CD4-positive, alpha-beta T cell treated with Interleukin-6 at 100 ng/mL for 8 hours (primary cell): ENCODE data around the gene NARS2.

Experiments
- DNase-seq: peaks from one replicate; pipeline ENCODE4 v3.0.0-alpha.2; 2020; ENCODE audit warnings: mixed read lengths, low spot score

The NARS2 gene

GRCh38 chr11:78408619-78409018, 166.0 kb downstream of the NARS2 start:
- DNase-seq, result no peak

- DNase-seq, result no peak
Observed at GRCh38 chr11:78406568-78407196, 168.0 kb downstream of the NARS2 start.

DNA sequence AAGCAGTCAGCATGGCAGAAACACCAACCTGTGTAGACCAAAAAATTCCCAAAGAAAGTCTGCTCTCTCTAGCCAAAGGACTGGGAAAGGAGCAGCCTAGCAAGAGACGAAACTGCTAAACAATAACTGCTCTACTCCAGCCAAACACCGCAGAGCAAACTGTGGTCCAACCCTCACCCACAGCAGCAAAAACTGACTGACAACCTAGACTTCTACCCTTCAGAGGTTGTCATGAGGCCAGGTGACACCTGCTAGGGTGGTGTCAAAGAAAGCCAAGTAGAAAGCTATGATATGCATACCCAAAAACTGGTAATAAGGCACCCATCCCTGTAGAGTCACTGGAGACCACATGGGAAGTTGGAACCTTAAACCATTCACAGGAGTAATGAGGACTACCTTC, 168.9 kb downstream of the NARS2 start:
- no peak for DNase-seq

GRCh38 chr11:78403781-78404180, 170.9 kb downstream of the NARS2 start:
- DNase-seq, result no peak

DNA sequence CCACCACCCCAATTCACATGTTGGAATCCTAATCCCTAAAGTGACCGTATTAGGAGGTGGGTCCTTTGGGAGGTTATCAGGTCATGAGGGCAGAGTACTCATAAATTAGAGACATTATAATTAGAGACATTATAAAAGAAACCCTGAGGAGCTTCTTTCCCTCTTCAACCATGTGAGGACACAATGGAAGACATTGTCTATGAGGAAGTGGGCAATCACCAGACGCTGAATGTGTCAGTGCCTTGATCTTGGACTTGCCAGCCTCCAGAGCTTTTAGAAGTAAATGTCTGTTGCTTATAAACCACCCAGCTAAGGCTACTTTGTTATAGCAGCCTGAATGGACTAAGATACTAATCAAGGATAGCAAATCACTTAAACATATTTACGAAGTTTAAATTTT, 171.8 kb downstream of the NARS2 start:
- no peak for DNase-seq

DNA sequence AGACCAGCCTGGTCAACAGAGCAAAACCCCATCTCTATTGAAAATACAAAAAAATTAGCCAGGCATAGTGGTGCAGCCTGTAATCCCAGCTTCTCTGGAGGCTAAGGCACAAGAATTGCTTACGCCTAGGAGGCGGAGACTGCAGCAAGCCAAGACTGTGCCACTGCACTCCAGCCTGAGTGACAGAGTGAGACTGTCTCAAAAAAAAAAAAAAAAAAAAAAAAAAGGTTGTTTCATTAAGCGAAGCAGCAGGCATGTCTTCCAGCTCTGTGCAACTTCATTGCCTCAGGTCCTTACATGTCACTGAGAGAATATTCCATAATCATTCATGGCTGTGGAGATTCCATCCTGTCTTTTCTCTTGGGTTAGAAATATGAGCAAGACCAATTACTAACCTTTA, 174.0 kb downstream of the NARS2 start:
- DNase-seq, result no peak

GRCh38 chr11:78400116-78400515, 174.5 kb downstream of the NARS2 start:
- DNase-seq, result no peak

DNA sequence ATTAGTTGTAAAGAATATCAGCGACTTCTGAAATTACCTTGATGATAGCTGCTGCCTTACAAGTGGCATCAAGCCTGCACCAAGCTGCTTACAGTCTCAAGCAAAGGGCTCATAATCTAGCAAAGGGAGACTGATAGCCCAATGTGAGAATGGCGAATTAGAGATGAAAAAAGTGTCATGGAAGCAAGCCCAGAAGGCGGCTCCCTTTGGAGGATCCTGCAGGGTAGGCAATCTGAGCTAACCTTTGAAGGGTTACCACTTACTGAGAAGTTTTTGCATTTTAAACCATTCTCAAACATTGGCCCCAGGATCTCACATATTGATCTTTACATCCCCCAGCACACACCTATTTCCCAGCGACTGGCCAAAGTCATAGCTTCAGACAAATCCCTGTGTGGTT, 175.5 kb downstream of the NARS2 start:
- no peak for DNase-seq

- DNase-seq, result no peak
Observed at GRCh38 chr11:78398715-78399114, 175.9 kb downstream of the NARS2 start.

- DNase-seq, result no peak
Observed at GRCh38 chr11:78397398-78397797, 177.3 kb downstream of the NARS2 start.

DNA sequence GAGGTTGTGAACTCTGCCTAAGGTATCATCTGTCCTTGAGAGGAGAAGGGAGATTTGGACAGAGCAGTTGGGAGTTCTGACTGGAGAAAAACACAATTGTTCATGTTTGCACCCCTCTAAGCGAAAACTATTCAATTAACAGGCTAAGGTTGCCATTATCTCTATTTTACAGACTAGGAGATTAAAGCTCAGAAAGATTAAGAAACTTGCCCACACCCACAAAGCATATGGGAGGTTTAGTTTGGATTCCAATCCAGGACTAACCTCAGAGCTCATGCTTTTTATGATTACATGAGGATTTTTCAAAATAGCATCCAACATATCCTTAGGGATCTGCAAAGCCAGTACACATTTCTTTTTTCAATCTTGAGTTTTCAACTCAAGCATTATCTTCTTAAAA, 179.1 kb downstream of the NARS2 start:
- DNase-seq, result no peak

- no peak for DNase-seq
Observed at GRCh38 chr11:78392854-78393253, 181.8 kb downstream of the NARS2 start.

DNA sequence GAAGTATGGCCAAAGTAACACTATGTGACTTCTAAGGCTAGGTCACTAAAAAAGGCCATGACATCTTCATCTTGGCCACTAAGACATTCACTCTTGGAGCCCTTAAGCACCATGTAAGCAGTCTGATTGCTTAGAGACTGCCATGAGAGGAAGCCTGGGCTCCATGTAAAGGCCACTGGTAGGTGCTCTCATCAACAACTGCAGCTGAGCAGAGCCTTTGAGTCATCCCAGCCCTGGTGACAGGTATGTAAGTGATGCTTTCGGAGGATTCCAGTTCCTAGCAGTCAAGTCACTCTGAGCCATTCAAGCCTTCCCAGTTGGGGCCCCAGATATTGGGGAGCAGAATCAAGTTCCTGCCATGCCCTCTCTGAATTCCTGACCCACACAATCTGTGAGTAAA, 183.2 kb downstream of the NARS2 start:
- no peak for DNase-seq

DNA sequence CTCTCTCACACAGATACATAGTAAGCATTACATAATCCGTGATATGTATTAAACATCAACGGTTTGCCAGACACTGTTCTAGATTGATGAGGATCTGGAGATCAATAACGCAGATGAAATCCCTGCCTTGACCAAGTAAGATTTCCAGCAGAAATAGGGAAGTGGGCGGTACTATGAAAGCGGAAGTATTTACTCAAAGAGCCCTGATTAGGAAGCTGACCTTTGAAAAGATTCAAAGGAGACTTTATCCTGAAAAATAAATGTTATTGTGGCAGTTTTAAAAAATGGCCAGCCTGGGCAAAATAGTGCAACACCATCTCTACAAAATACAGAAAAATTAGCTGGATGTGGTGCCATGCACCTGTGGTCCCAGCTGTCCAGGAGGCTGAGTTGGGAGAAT, 183.9 kb downstream of the NARS2 start:
- no peak for DNase-seq

DNA sequence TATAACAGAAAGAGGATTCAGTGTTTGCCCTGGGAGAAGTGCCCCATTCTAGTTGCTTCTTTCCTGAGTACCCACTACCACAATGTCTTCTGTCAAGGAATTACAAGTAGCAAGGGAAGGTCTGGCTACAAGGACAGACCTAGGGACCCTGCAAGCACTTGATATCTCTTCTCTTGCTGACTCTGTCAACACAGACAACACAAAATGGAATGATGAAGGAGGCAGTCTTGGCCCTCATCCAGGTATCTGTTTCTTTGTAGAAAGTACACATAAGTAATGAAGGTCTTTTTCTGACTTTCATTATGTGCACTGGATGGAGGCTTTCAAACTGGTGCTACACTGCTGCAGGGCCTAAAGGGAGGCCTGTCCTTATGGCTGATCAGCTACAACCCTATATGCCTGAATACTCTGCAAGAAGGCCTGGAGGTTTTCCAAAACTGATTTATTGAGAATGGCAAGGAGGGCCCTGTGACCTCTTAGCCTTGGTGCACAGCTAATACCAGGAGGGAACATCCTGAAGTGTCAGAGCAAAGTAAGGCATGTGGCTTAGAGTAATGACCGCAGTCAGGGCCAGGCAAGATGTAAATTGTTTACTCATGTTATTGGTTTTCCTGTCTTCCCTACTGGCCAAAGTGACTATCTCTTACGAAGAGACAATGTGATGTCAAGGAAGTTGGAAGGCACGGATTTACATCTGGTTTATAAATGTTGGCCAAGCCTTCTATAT, 188.3 kb downstream of the NARS2 start:
- DNase-seq, result no peak
